NCI-H1930 (cell line): ENCODE measurements around the gene SCAPER.

Experiments
- DNase-seq, 2 experiments: peaks; one replicate each; lab custom pipeline; 2025; lab: John Stamatoyannopoulos, UW

SCAPER gene

GRCh38 chr15:76669521-76670207 is 235.5 kb downstream of the SCAPER start:
- DNase-seq: no peak

GRCh38 chr15:76668900-76669299 is 236.2 kb downstream of the SCAPER start:
- DNase-seq: no peak

GRCh38 chr15:76667943-76668715 is 237.0 kb downstream of the SCAPER start:
- no peak for DNase-seq

- no peak for DNase-seq
Measured at GRCh38 chr15:76664895-76665294, 240.2 kb downstream of the SCAPER start.

GRCh38 chr15:76664411-76664810 is 240.7 kb downstream of the SCAPER start:
- DNase-seq: no peak

- DNase-seq: no peak
Measured at GRCh38 chr15:76663529-76663928, 241.6 kb downstream of the SCAPER start.

- no peak for DNase-seq
Measured at GRCh38 chr15:76648732-76649444, 256.3 kb downstream of the SCAPER start.

- no peak for DNase-seq
Measured at GRCh38 chr15:76647612-76648011, 257.5 kb downstream of the SCAPER start.

- DNase-seq: no peak
Measured at GRCh38 chr15:76644646-76645045, 260.5 kb downstream of the SCAPER start.

- DNase-seq: no peak
Measured at GRCh38 chr15:76642671-76643070, 262.5 kb downstream of the SCAPER start.

GRCh38 chr15:76637166-76637565 is 268.0 kb downstream of the SCAPER start:
- no peak for DNase-seq

GRCh38 chr15:76636059-76636458 is 269.1 kb downstream of the SCAPER start:
- DNase-seq: no peak

GRCh38 chr15:76626611-76627010 is 278.5 kb downstream of the SCAPER start:
- DNase-seq: no peak

- DNase-seq: no peak
Measured at GRCh38 chr15:76625267-76625666, 279.9 kb downstream of the SCAPER start.

- DNase-seq: no peak
Measured at GRCh38 chr15:76614725-76615124, 290.4 kb downstream of the SCAPER start.

GRCh38 chr15:76588811-76589747 is 316.1 kb downstream of the SCAPER start:
- no peak for DNase-seq

- no peak for DNase-seq
Measured at GRCh38 chr15:76585576-76585897, 319.6 kb downstream of the SCAPER start.

- no peak for DNase-seq
Measured at GRCh38 chr15:76584868-76585575, 320.1 kb downstream of the SCAPER start.

- no peak for DNase-seq
Measured at GRCh38 chr15:76582550-76582949, 322.6 kb downstream of the SCAPER start.

- DNase-seq: no peak
Measured at GRCh38 chr15:76577879-76578512, 327.1 kb downstream of the SCAPER start.
